K562 (cell line): ENCODE data around the gene COL5A1. TPM values are rescaled to one million over a fixed set of nuclear protein-coding genes. Genes with fewer than 3 reads are reported as not detected.
A peak's percentile ranks its signal among the peaks of the same experiment; 100 is the strongest.

ENCODE experiments used
- ATAC-seq: fragments of 200-7000 bp; cut with Tn5 transposase; 3 replicates; pipeline ENCODE4 v1.9.1; 2020; ENCODE audit warnings: moderate library complexity
- BruUV-seq: library from RNA; stranded (reverse); fragments of 400-500 nt; replicated peaks from 2 replicates; lab custom pipeline; 2021; lab: Mats Ljungman, UMichigan
- CTCF ChIA-PET: fragments of 300-600 bp; formaldehyde crosslinking; extraction: SDS; loops from one replicate; lab custom pipeline; 2021; ENCODE audit warnings: low intra/inter-chr PET ratio; lab: Yijun Ruan, JAX
- POLR2A ChIA-PET: fragments of 300-600, 350-650 bp; sonication (Branson Sonifier 250); formaldehyde crosslinking; extraction: SDS; loops from one replicate; lab custom pipeline; 2021; ENCODE audit warnings: antibody characterized with exemption, inconsistent platforms; lab: Yijun Ruan, JAX
- DNase-seq, 4 experiments: peaks; one replicate each; pipeline versions ENCODE4 v3.0.0 to v3.0.0-alpha.2; 2011 to 2018; ENCODE audit warnings: low spot score in 3 of 4, mixed read lengths in 3 of 4; ENCODE audit errors: extremely low read depth in 1 of 4
- FAIRE-seq: peaks from 2 replicates; lab custom pipeline; 2011; peaks lifted over from hg19 to GRCh38; lab: Jason Lieb, UNC
- H2AFZ ChIP-seq: 2 replicates; pipeline ENCODE4 v1.6.0; 2011; ENCODE audit warnings: low read depth, low read length, control low read depth, inconsistent platforms
- H3K27ac ChIP-seq: fragments of 200-600 bp; 3 replicates; pipeline ENCODE4 v1.8.0; 2011; ENCODE audit warnings: low read depth, mild to moderate bottlenecking, control low read depth, inconsistent platforms, low read length, moderate library complexity, mixed read lengths; ENCODE audit errors: extremely low read depth
- H3K27me3 ChIP-seq, 2 experiments: fragments of 300-600 bp in 1 of 2; 2 replicates in 1 of 2; 3 replicates in 1 of 2; pipeline versions ENCODE4 v1.6.0 to v1.8.0; 2011; ENCODE audit warnings: inconsistent platforms in 2 of 2, low read length in 2 of 2, mild to moderate bottlenecking in 1 of 2, mixed read lengths in 1 of 2, moderate library complexity in 1 of 2; ENCODE audit not compliant: control insufficient read depth in 2 of 2, insufficient read depth in 2 of 2
- H3K36me3 ChIP-seq: fragments of 300-600 bp; 3 replicates; pipeline ENCODE4 v1.8.0; 2011; ENCODE audit warnings: mild to moderate bottlenecking, low read length, inconsistent platforms; ENCODE audit not compliant: control insufficient read depth, insufficient read depth
- H3K4me1 ChIP-seq, 2 experiments: fragments of 200-600 bp in 1 of 2; replicated peaks in 1 of 2; 2 replicates in 1 of 2; 3 replicates in 1 of 2; pipeline versions ENCODE4 v1.5.1 to v1.8.0; 2011; ENCODE audit warnings: inconsistent platforms in 2 of 2, low read length in 2 of 2, mild to moderate bottlenecking in 1 of 2, mixed read lengths in 1 of 2, moderate library complexity in 1 of 2; ENCODE audit not compliant: control insufficient read depth in 2 of 2, insufficient read depth in 2 of 2
- H3K4me2 ChIP-seq: 2 replicates; pipeline ENCODE4 v1.6.1; 2011; ENCODE audit warnings: low read length, control low read depth, inconsistent platforms, mixed read lengths; ENCODE audit not compliant: insufficient read depth
- H3K4me3 ChIP-seq: fragments of 200-600 bp; sonication (generic), shearing (Covaris generic); 2 replicates; pipeline ENCODE4 v1.5.1; 2016; ENCODE audit warnings: control low read depth, inconsistent platforms
- H3K79me2 ChIP-seq: fragments of 200-600 bp; 3 replicates; pipeline ENCODE4 v1.8.0; 2011; ENCODE audit warnings: low read length, inconsistent platforms; ENCODE audit not compliant: control insufficient read depth, insufficient read depth
- H3K9ac ChIP-seq, 2 experiments: 2 replicates each; pipeline versions ENCODE4 v1.6.0 to v1.6.1; 2011; ENCODE audit warnings: low read depth in 2 of 2, low read length in 2 of 2, control low read depth in 1 of 2, inconsistent platforms in 1 of 2, mild to moderate bottlenecking in 1 of 2, mixed read lengths in 1 of 2; ENCODE audit not compliant: insufficient read depth in 1 of 2
- H3K9me1 ChIP-seq: one replicate; pipeline ENCODE4 v1.6.0; 2011; ENCODE audit warnings: inconsistent platforms, mild to moderate bottlenecking, low read length, moderate library complexity; ENCODE audit not compliant: control insufficient read depth, insufficient read depth
- H3K9me3 ChIP-seq: replicated peaks from 2 replicates; pipeline ENCODE4 v1.5.1; 2011; ENCODE audit warnings: low read depth, low read length, inconsistent platforms; ENCODE audit not compliant: control insufficient read depth, insufficient read depth
- H4K20me1 ChIP-seq: replicated peaks from 2 replicates; pipeline ENCODE4 v1.6.1; 2011; ENCODE audit warnings: low read length, inconsistent platforms, mixed read lengths; ENCODE audit not compliant: control insufficient read depth, insufficient read depth
- CHD4 ChIP-seq: fragments of 200-600 bp; sonication (generic); IDR thresholded peaks from 3 replicates; pipeline ENCODE4 v1.6.1; 2012; ENCODE audit warnings: low read depth, mild to moderate bottlenecking, mixed read lengths, low read length, inconsistent platforms; ENCODE audit not compliant: insufficient read depth, insufficient replicate concordance, poor library complexity, severe bottlenecking
- RAD21 ChIP-seq, 2 experiments: fragments of 250-450 bp in 1 of 2; fragments of 450-650 bp in 1 of 2; sonication (Bioruptor Pico) in 1 of 2; formaldehyde crosslinking in 1 of 2; IDR thresholded peaks in 1 of 2; conservative IDR thresholded peaks in 1 of 2; 2 replicates each; pipeline versions ENCODE4 v1.4.0 to v1.8.0; 2020 to 2022; ENCODE audit warnings: mild to moderate bottlenecking in 2 of 2, moderate library complexity in 1 of 2
- RAD51 ChIP-seq: fragments of 450-650 bp; IDR thresholded peaks from 2 replicates; pipeline ENCODE4 v1.7.1; 2016; ENCODE audit warnings: low read depth, mild to moderate bottlenecking, borderline replicate concordance
- SMC3 ChIP-seq: conservative IDR thresholded peaks from 2 replicates; pipeline ENCODE4 v1.6.1; 2011; ENCODE audit warnings: low read depth, low read length, improper control_type of control experiment; ENCODE audit not compliant: insufficient read depth
- WGBS: fragments of 100-300 bp; shearing (Covaris generic); methylation state at CpG from one replicate; pipeline ENCODE4 v1.1.6; 2016; ENCODE audit warnings: low coverage, mixed read lengths; ENCODE audit not compliant: insufficient coverage; ENCODE audit errors: missing lambda C conversion rate; 5-methylcytosine and 5-hydroxymethylcytosine counted together
- in situ Hi-C: fragments of 300-500 bp; cut with MboI; formaldehyde crosslinking; loops from 4 replicates; pipeline ENCODE4 v1.15.0; 2018; ENCODE audit warnings: inconsistent platforms, mixed read lengths
- intact Hi-C: fragments of 100-400 bp; cut with micrococcal nuclease; formaldehyde crosslinking; loops from 2 replicates; pipeline ENCODE4 v1.14.2; 2022
- polyA plus RNA-seq, 8 experiments: library from polyadenylated mRNA; depleted of rRNA in 4 of 8; stranded (reverse) in 5 of 8; unstranded in 3 of 8; fragments of >200 nt; fragmentation: Nextera tagmentation in 2 of 8; fragmentation: Illumina TruSeq in 1 of 8; extraction: Ambion mirVana in 2 of 8; extraction: Trizol in 1 of 8; gene quantifications; 2 replicates each; pipeline versions ENCODE4 v1.2.1 to v1.2.3, GENCODE V29; 2011 to 2014; ENCODE audit warnings: inconsistent platforms in 1 of 8, missing spikeins in 1 of 8
- total RNA-seq, 7 experiments: library from RNA; depleted of rRNA in 6 of 7; stranded (reverse); fragments of >200 nt in 6 of 7; fragmentation: Illumina TruSeq in 2 of 7; extraction: Trizol in 2 of 7; gene quantifications; 2 replicates each; pipeline versions ENCODE4 v1.2.1 to v1.2.3, GENCODE V29; 2011 to 2021; ENCODE audit warnings: low replicate concordance in 1 of 7
- TF ChIP-seq, protein P1 (sequence below): sonication (generic); formaldehyde crosslinking; IDR thresholded peaks from 2 replicates; pipeline ENCODE4 v1.8.0; 2022; ENCODE audit warnings: missing genetic modification reagents, mild to moderate bottlenecking, borderline replicate concordance
- TF ChIP-seq, protein P2 (sequence below), 2 experiments: fragments of 450-650 bp; formaldehyde crosslinking in 1 of 2; IDR thresholded peaks; 2 replicates each; pipeline versions ENCODE4 v1.4.0 to v1.6.1; 2014 to 2020; ENCODE audit warnings: mild to moderate bottlenecking in 2 of 2, borderline replicate concordance in 1 of 2, low read depth in 1 of 2

COL5A1 gene
- total and polyA plus RNA-seq, 9 of the 15 experiments (the other 6 are each of a cell fraction or from before 2014, with no cell fraction given), result under 0.01 to 0.13 (median 0.04) TPM; not detected in 6

- Histone ChIP-seq H3K27me3 (peaks cover 0 to 22% of the 10 kb centered on the region in 2 experiments; a peak in 2 of 5 replicates), H3K4me3 (no peak overlapping the region), H3K27ac (no peak overlapping the region), H3K4me2 (no peak overlapping the region), H2AFZ (no peak overlapping the region), H3K4me1 (no peaks in the 10 kb centered on the region), H3K36me3 (no peaks in the 10 kb centered on the region), H3K9me3 (no peaks in the 10 kb centered on the region), H3K9me1 (no peaks in the 10 kb centered on the region), H4K20me1 (no peaks in the 10 kb centered on the region), H3K9ac (no peak overlapping the region), H3K79me2 (no peaks in the 10 kb centered on the region)
- ATAC-seq (peak; percentile 86), DNase-seq (peak; percentile 53 to 76 (median 68)), FAIRE-seq (no peak)
- POLR2A ChIA-PET, result interaction anchor here (0.6 to 0.7 kb wide), 2 partner anchors 32 to 72 kb away, joined by 3 read pairs; no protein-coding TSS in a partner anchor
- CTCF ChIA-PET, result interaction anchor here (3.0 kb wide), 1 partner anchor 290 kb away, joined by 11 read pairs; no protein-coding TSS in a partner anchor
- BruUV-seq, result no TSS peak
- intact Hi-C loops (loop anchor here (2.0 kb wide), 2 partner anchors 40 to 290 kb away; no protein-coding TSS in a partner anchor), in situ Hi-C loops (no loop called here)
- WGBS, result 3% methylated on average over 31 of the region's 31 CpGs
- TF ChIP-seq, protein P1, sequence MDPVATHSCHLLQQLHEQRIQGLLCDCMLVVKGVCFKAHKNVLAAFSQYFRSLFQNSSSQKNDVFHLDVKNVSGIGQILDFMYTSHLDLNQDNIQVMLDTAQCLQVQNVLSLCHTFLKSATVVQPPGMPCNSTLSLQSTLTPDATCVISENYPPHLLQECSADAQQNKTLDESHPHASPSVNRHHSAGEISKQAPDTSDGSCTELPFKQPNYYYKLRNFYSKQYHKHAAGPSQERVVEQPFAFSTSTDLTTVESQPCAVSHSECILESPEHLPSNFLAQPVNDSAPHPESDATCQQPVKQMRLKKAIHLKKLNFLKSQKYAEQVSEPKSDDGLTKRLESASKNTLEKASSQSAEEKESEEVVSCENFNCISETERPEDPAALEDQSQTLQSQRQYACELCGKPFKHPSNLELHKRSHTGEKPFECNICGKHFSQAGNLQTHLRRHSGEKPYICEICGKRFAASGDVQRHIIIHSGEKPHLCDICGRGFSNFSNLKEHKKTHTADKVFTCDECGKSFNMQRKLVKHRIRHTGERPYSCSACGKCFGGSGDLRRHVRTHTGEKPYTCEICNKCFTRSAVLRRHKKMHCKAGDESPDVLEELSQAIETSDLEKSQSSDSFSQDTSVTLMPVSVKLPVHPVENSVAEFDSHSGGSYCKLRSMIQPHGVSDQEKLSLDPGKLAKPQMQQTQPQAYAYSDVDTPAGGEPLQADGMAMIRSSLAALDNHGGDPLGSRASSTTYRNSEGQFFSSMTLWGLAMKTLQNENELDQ (CRISPR knock-in tag), result no peak
- TF ChIP-seq, protein P2, sequence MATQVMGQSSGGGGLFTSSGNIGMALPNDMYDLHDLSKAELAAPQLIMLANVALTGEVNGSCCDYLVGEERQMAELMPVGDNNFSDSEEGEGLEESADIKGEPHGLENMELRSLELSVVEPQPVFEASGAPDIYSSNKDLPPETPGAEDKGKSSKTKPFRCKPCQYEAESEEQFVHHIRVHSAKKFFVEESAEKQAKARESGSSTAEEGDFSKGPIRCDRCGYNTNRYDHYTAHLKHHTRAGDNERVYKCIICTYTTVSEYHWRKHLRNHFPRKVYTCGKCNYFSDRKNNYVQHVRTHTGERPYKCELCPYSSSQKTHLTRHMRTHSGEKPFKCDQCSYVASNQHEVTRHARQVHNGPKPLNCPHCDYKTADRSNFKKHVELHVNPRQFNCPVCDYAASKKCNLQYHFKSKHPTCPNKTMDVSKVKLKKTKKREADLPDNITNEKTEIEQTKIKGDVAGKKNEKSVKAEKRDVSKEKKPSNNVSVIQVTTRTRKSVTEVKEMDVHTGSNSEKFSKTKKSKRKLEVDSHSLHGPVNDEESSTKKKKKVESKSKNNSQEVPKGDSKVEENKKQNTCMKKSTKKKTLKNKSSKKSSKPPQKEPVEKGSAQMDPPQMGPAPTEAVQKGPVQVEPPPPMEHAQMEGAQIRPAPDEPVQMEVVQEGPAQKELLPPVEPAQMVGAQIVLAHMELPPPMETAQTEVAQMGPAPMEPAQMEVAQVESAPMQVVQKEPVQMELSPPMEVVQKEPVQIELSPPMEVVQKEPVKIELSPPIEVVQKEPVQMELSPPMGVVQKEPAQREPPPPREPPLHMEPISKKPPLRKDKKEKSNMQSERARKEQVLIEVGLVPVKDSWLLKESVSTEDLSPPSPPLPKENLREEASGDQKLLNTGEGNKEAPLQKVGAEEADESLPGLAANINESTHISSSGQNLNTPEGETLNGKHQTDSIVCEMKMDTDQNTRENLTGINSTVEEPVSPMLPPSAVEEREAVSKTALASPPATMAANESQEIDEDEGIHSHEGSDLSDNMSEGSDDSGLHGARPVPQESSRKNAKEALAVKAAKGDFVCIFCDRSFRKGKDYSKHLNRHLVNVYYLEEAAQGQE (IDR thresholded peaks at IDR 0.05; ENCODE audit: borderline replicate concordance), result peak; percentile 51; the same call in 1 of the 2 replicates
- TF ChIP-seq, protein P2 (CRISPR knock-in tag; IDR thresholded peaks at IDR 0.05; ENCODE audit: low read depth), result no peak
- TF ChIP-seq SMC3, result peak; percentile 63
- no peak for TF ChIP-seq CHD4
- TF ChIP-seq RAD51, result no peak
- TF ChIP-seq RAD21 (CRISPR knock-in tag; conservative IDR thresholded peaks at IDR 0.05 in 1 of 2, IDR thresholded peaks at IDR 0.05 in 1 of 2), result peak; percentile 26 to 70
These were observed 97.5 kb downstream of the COL5A1 start for GRCh38 chr9:134738869-134739659.
